ENCODE measurements around the gene AMELX. TPM values are rescaled to one million over a fixed set of nuclear protein-coding genes. Genes with fewer than 3 reads are reported as not detected.

The AMELX gene
- total RNA-seq, 1 donor from 2014 or later: not detected

- H3K27ac ChIP-seq (ENCODE audit: low read depth, low read length): no peak overlapping the region
- H3K4me3 ChIP-seq (ENCODE audit: insufficient read depth, low read depth, low read length): no peak overlapping the region
- FAIRE-seq: no peak
- H3K9ac ChIP-seq (ENCODE audit: low read length): no peak overlapping the region
- H3K79me2 ChIP-seq (ENCODE audit: insufficient read depth, low read length): no peaks in the 10 kb centered on the region
- no peak overlapping the region for H2AFZ ChIP-seq (ENCODE audit: low read depth, low read length)
- Mint-ChIP-seq H3K27ac (ENCODE audit: unreplicated experiment) (no peak overlapping the region), H3K4me1 (ENCODE audit: low read depth, unreplicated experiment) (peaks cover 4% of the 10 kb centered on the region), H3K4me3 (ENCODE audit: unreplicated experiment) (no peak overlapping the region), H3K36me3 (ENCODE audit: low read depth, unreplicated experiment) (no peaks in the 10 kb centered on the region), H3K27me3 (ENCODE audit: low read depth, unreplicated experiment) (peaks cover 2% of the 10 kb centered on the region), H3K9me3 (ENCODE audit: unreplicated experiment) (no peaks in the 10 kb centered on the region)
- no peaks in the 10 kb centered on the region for H3K36me3 ChIP-seq (ENCODE audit: insufficient read depth, low read length)
- DNase-seq (ENCODE audit: low read depth): no peak
- no peaks in the 10 kb centered on the region for H3K4me1 ChIP-seq (ENCODE audit: insufficient read depth, low read length)
- TF ChIP-seq EZH2 (IDR thresholded peaks at IDR 0.05; ENCODE audit: insufficient read depth, low read length) (no peak), CTCF (IDR thresholded peaks at IDR 0.05; ENCODE audit: insufficient read depth, low read depth, low read length) (no peak)
- H3K4me2 ChIP-seq (ENCODE audit: low read length): no peak overlapping the region
- H3K27me3 ChIP-seq (ENCODE audit: insufficient read depth, low read length): peaks cover 3% of the 10 kb centered on the region
- no peaks in the 10 kb centered on the region for H3K9me3 ChIP-seq (ENCODE audit: insufficient read depth, low read depth, low read length)
- H4K20me1 ChIP-seq (ENCODE audit: insufficient read depth, low read length): no peaks in the 10 kb centered on the region
These were observed 16.0 kb downstream of the AMELX start for GRCh38 chrX:11309220-11309619.

- peak; percentile 76 for FAIRE-seq
- Histone ChIP-seq H3K27me3 (ENCODE audit: insufficient read depth, low read length) (peaks cover 1% of the 10 kb centered on the region), H3K4me1 (ENCODE audit: insufficient read depth, low read length) (no peaks in the 10 kb centered on the region), H3K4me3 (ENCODE audit: insufficient read depth, low read depth, low read length) (no peak overlapping the region), H3K27ac (ENCODE audit: low read depth, low read length) (no peak overlapping the region), H3K36me3 (ENCODE audit: insufficient read depth, low read length) (no peaks in the 10 kb centered on the region), H3K9me3 (ENCODE audit: insufficient read depth, low read depth, low read length) (no peaks in the 10 kb centered on the region), H3K4me2 (ENCODE audit: low read length) (no peak overlapping the region), H3K79me2 (ENCODE audit: insufficient read depth, low read length) (no peaks in the 10 kb centered on the region), H3K9ac (ENCODE audit: low read length) (no peak overlapping the region), H2AFZ (ENCODE audit: low read depth, low read length) (no peak overlapping the region), H4K20me1 (ENCODE audit: insufficient read depth, low read length) (no peaks in the 10 kb centered on the region)
- Mint-ChIP-seq H3K27me3 (ENCODE audit: low read depth, unreplicated experiment) (peaks cover 2% of the 10 kb centered on the region), H3K4me3 (ENCODE audit: unreplicated experiment) (no peak overlapping the region), H3K4me1 (ENCODE audit: low read depth, unreplicated experiment) (peaks cover 4% of the 10 kb centered on the region), H3K36me3 (ENCODE audit: low read depth, unreplicated experiment) (no peaks in the 10 kb centered on the region), H3K27ac (ENCODE audit: unreplicated experiment) (no peak overlapping the region), H3K9me3 (ENCODE audit: unreplicated experiment) (no peaks in the 10 kb centered on the region)
- DNase-seq (ENCODE audit: low read depth): no peak
- TF ChIP-seq CTCF (IDR thresholded peaks at IDR 0.05; ENCODE audit: insufficient read depth, low read depth, low read length) (no peak), EZH2 (IDR thresholded peaks at IDR 0.05; ENCODE audit: insufficient read depth, low read length) (no peak)
These were observed 18.5 kb downstream of the AMELX start for GRCh38 chrX:11311706-11312105.

GRCh38 chrX:11319806-11320520 lies 26.8 kb downstream of the AMELX start:
- H3K9me3 ChIP-seq (ENCODE audit: insufficient read depth, low read depth, low read length): no peaks in the 10 kb centered on the region
- no peaks in the 10 kb centered on the region for H4K20me1 ChIP-seq (ENCODE audit: insufficient read depth, low read length)
- no peaks in the 10 kb centered on the region for H3K79me2 ChIP-seq (ENCODE audit: insufficient read depth, low read length)
- no peaks in the 10 kb centered on the region for H3K27me3 ChIP-seq (ENCODE audit: insufficient read depth, low read length)
- DNase-seq (ENCODE audit: low read depth) (no peak), FAIRE-seq (peak; percentile 82)
- H3K4me3 ChIP-seq (ENCODE audit: insufficient read depth, low read depth, low read length): no peak overlapping the region
- Mint-ChIP-seq H3K36me3 (ENCODE audit: low read depth, unreplicated experiment) (no peaks in the 10 kb centered on the region), H3K27ac (ENCODE audit: unreplicated experiment) (no peak overlapping the region), H3K27me3 (ENCODE audit: low read depth, unreplicated experiment) (no peaks in the 10 kb centered on the region), H3K4me3 (ENCODE audit: unreplicated experiment) (no peak overlapping the region), H3K9me3 (ENCODE audit: unreplicated experiment) (no peaks in the 10 kb centered on the region), H3K4me1 (ENCODE audit: low read depth, unreplicated experiment) (no peaks in the 10 kb centered on the region)
- H3K4me1 ChIP-seq (ENCODE audit: insufficient read depth, low read length): no peaks in the 10 kb centered on the region
- no peak overlapping the region for H2AFZ ChIP-seq (ENCODE audit: low read depth, low read length)
- H3K4me2 ChIP-seq (ENCODE audit: low read length): no peak overlapping the region
- no peak for TF ChIP-seq CTCF (IDR thresholded peaks at IDR 0.05; ENCODE audit: insufficient read depth, low read depth, low read length)
- no peak for TF ChIP-seq EZH2 (IDR thresholded peaks at IDR 0.05; ENCODE audit: insufficient read depth, low read length)
- H3K9ac ChIP-seq (ENCODE audit: low read length): no peak overlapping the region
- no peak overlapping the region for H3K27ac ChIP-seq (ENCODE audit: low read depth, low read length)
- H3K36me3 ChIP-seq (ENCODE audit: insufficient read depth, low read length): no peaks in the 10 kb centered on the region

Data from astrocyte (in vitro differentiated cells and primary cell).